C4-2B (cell line): Measurements from ENCODE around the gene FOXJ3.

Experiments used
- ZFX ChIP-seq: fragments of 450-650 bp; IDR thresholded peaks from 2 replicates; pipeline ENCODE4 v1.6.1; 2017
- TF ChIP-seq, protein P1 (sequence below): fragments of 450-650 bp; conservative IDR thresholded peaks from 2 replicates; pipeline ENCODE4 v1.5.1; 2017; ENCODE audit warnings: mild to moderate bottlenecking

DNA sequence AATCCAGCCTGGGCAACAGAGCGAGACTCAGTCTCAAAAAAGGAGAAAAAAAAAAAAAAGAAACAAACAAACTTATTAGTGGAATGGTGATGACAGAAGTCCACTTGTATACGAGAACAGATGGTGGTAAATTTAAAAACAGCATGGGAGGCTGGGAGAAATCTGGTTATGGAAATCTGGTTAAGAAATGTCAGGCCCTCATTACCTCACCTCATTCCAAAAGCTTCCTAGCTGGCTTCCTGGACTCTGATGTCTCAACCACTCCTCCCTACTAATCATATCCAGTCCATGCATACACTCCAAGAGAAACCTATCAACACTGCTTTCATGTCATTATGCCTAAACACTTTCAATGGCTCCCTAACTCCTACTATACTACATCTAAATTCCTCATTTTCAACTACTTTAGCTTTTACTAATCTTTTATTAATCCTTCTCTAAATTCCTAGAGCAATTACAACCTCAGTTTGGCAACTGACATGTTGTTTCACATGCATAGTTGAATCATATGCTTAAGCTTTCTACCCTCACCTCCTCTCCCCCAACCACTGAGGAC is 52.9 kb downstream of the FOXJ3 start:
- TF ChIP-seq, protein P1, sequence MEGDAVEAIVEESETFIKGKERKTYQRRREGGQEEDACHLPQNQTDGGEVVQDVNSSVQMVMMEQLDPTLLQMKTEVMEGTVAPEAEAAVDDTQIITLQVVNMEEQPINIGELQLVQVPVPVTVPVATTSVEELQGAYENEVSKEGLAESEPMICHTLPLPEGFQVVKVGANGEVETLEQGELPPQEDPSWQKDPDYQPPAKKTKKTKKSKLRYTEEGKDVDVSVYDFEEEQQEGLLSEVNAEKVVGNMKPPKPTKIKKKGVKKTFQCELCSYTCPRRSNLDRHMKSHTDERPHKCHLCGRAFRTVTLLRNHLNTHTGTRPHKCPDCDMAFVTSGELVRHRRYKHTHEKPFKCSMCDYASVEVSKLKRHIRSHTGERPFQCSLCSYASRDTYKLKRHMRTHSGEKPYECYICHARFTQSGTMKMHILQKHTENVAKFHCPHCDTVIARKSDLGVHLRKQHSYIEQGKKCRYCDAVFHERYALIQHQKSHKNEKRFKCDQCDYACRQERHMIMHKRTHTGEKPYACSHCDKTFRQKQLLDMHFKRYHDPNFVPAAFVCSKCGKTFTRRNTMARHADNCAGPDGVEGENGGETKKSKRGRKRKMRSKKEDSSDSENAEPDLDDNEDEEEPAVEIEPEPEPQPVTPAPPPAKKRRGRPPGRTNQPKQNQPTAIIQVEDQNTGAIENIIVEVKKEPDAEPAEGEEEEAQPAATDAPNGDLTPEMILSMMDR: no peak
- no peak for TF ChIP-seq ZFX
